Glutamatergic neuron (in vitro differentiated cells): Measurements from ENCODE around the gene EFEMP2. TPM values are rescaled to one million over a fixed set of nuclear protein-coding genes. Genes with fewer than 3 reads are reported as not detected.

Experiments
- DNase-seq: peaks from one replicate; pipeline ENCODE4 v3.0.0; 2022
- H3K27ac Mint-ChIP-seq: one replicate; pipeline ENCODE4 v1.8.0; 2020; ENCODE audit warnings: mild to moderate bottlenecking, mixed read lengths, inconsistent platforms; ENCODE audit not compliant: unreplicated experiment
- H3K27me3 Mint-ChIP-seq: one replicate; pipeline ENCODE4 v1.8.0; 2020; ENCODE audit warnings: mild to moderate bottlenecking, moderate library complexity, mixed read lengths, inconsistent platforms; ENCODE audit not compliant: unreplicated experiment
- H3K36me3 Mint-ChIP-seq: one replicate; pipeline ENCODE4 v1.8.0; 2020; ENCODE audit warnings: mild to moderate bottlenecking, mixed read lengths, inconsistent platforms; ENCODE audit not compliant: unreplicated experiment
- H3K4me1 Mint-ChIP-seq: one replicate; pipeline ENCODE4 v1.8.0; 2020; ENCODE audit warnings: mild to moderate bottlenecking, low read depth, mixed read lengths, inconsistent platforms; ENCODE audit not compliant: unreplicated experiment
- H3K4me3 Mint-ChIP-seq: one replicate; pipeline ENCODE4 v1.8.0; 2020; ENCODE audit warnings: mild to moderate bottlenecking, mixed read lengths, inconsistent platforms; ENCODE audit not compliant: unreplicated experiment
- H3K9me3 Mint-ChIP-seq: one replicate; pipeline ENCODE4 v1.8.0; 2020; ENCODE audit warnings: mild to moderate bottlenecking, moderate library complexity, mixed read lengths, inconsistent platforms; ENCODE audit not compliant: unreplicated experiment
- CTCF ChIP-seq: fragments of 200-600 bp; sonication (generic); IDR thresholded peaks from one replicate; pipeline ENCODE4 v1.5.0; 2021; ENCODE audit not compliant: partially characterized antibody, unreplicated experiment
- total RNA-seq: library from RNA; stranded (reverse); fragmentation: NEBNext Ultra II Directional; extraction: Animal tissue kit (Norgen Biotek cat#: 25700); gene quantifications from one replicate; pipeline ENCODE4 v1.2.1, GENCODE V29; 2021; ENCODE audit not compliant: unreplicated experiment

EFEMP2 gene
- total RNA-seq, 1 donor from 2014 or later: 16.3 TPM

GRCh38 chr11:65917077-65917433, 44.5 kb upstream of the EFEMP2 start:
- peaks cover 10% of the 10 kb centered on the region for H3K4me1 Mint-ChIP-seq

GRCh38 chr11:65916391-65916790, 43.8 kb upstream of the EFEMP2 start:
- Mint-ChIP-seq H3K27ac (no peak overlapping the region), H3K4me1 (peaks cover 10% of the 10 kb centered on the region), H3K9me3 (peaks cover 14% of the 10 kb centered on the region), H3K36me3 (no peaks in the 10 kb centered on the region), H3K27me3 (peaks cover 18% of the 10 kb centered on the region), H3K4me3 (peak overlapping the region; percentile 49)
- no peak for TF ChIP-seq CTCF
- DNase-seq: no peak

More at GRCh38 chr11:65917077-65917433, 44.5 kb upstream of the EFEMP2 start:
- Mint-ChIP-seq H3K36me3 (no peaks in the 10 kb centered on the region), H3K9me3 (peaks cover 14% of the 10 kb centered on the region), H3K27me3 (peaks cover 18% of the 10 kb centered on the region), H3K4me3 (peak overlapping the region; percentile 49), H3K27ac (no peak overlapping the region)
- DNase-seq: no peak
- no peak for TF ChIP-seq CTCF

GRCh38 chr11:65915821-65916251, 43.2 kb upstream of the EFEMP2 start:
- no peak overlapping the region for H3K27ac Mint-ChIP-seq
- no peak for TF ChIP-seq CTCF
- H3K36me3 Mint-ChIP-seq: no peaks in the 10 kb centered on the region
- peaks cover 14% of the 10 kb centered on the region for H3K9me3 Mint-ChIP-seq
- H3K27me3 Mint-ChIP-seq: peaks cover 20% of the 10 kb centered on the region
- peaks cover 10% of the 10 kb centered on the region for H3K4me1 Mint-ChIP-seq
- DNase-seq: no peak
- no peak overlapping the region for H3K4me3 Mint-ChIP-seq

- Mint-ChIP-seq H3K36me3 (no peaks in the 10 kb centered on the region), H3K4me1 (peaks cover 10% of the 10 kb centered on the region), H3K4me3 (peak overlapping the region; percentile 77), H3K27me3 (peaks cover 20% of the 10 kb centered on the region), H3K27ac (peak overlapping the region; percentile 84), H3K9me3 (peaks cover 11% of the 10 kb centered on the region)
- no peak for TF ChIP-seq CTCF
- peak; percentile 51 for DNase-seq
Measured at GRCh38 chr11:65915101-65915820, 42.7 kb upstream of the EFEMP2 start.

- peaks cover 20% of the 10 kb centered on the region for H3K27me3 Mint-ChIP-seq
- peaks cover 10% of the 10 kb centered on the region for H3K4me1 Mint-ChIP-seq
- H3K4me3 Mint-ChIP-seq: no peak overlapping the region
- no peak for TF ChIP-seq CTCF
- DNase-seq: no peak
- no peaks in the 10 kb centered on the region for H3K36me3 Mint-ChIP-seq
- H3K9me3 Mint-ChIP-seq: peaks cover 9% of the 10 kb centered on the region
- no peak overlapping the region for H3K27ac Mint-ChIP-seq
Measured at GRCh38 chr11:65912845-65913244, 40.2 kb upstream of the EFEMP2 start.
